GM23338 (cell line): ENCODE measurements around the gene GRAMD2B.

Experiments
- CREB1 ChIP-seq: fragments of 250-450 bp; sonication (Bioruptor Pico); IDR thresholded peaks from 2 replicates; pipeline ENCODE4 v1.5.0; 2020; ENCODE audit warnings: low read depth, mild to moderate bottlenecking, moderate library complexity
- CTCF ChIP-seq, 2 experiments: fragments of 200-600 bp in 1 of 2; sonication (generic) in 1 of 2; conservative IDR thresholded peaks; 2 replicates each; pipeline versions ENCODE4 v1.5.1 to v1.6.1; 2016 to 2017; ENCODE audit warnings: antibody characterized with exemption in 2 of 2, low read depth in 2 of 2, mild to moderate bottlenecking in 2 of 2, moderate library complexity in 1 of 2
- EZH2 ChIP-seq: fragments of 200-600 bp; sonication (generic); IDR thresholded peaks from one replicate; pipeline ENCODE4 v1.8.0; 2017; ENCODE audit warnings: antibody characterized with exemption, mild to moderate bottlenecking, low read depth; ENCODE audit not compliant: unreplicated experiment
- EZH2phosphoT487 ChIP-seq: fragments of 200-600 bp; sonication (generic); IDR thresholded peaks from one replicate; pipeline ENCODE4 v1.8.1; 2018; ENCODE audit warnings: antibody characterized with exemption; ENCODE audit not compliant: unreplicated experiment
- JUNB ChIP-seq: IDR thresholded peaks from one replicate; pipeline ENCODE4 v1.6.1; 2016; ENCODE audit warnings: antibody characterized with exemption; ENCODE audit not compliant: unreplicated experiment
- NANOG ChIP-seq: IDR thresholded peaks from 2 replicates; pipeline ENCODE4 v1.6.1; 2016; ENCODE audit warnings: antibody characterized with exemption, borderline replicate concordance
- POLR2AphosphoS5 ChIP-seq: IDR thresholded peaks from 2 replicates; pipeline ENCODE4 v1.6.1; 2016; ENCODE audit warnings: antibody characterized with exemption, low read depth
- STAT1 ChIP-seq: IDR thresholded peaks from one replicate; pipeline ENCODE4 v1.6.1; 2016; ENCODE audit warnings: antibody characterized with exemption; ENCODE audit not compliant: unreplicated experiment
- ZNF331 ChIP-seq: fragments of 250-450 bp; sonication (Bioruptor Pico); IDR thresholded peaks from 2 replicates; pipeline ENCODE4 v1.5.0; 2020; ENCODE audit warnings: low read depth, mild to moderate bottlenecking, moderate library complexity
- TF ChIP-seq, protein P1 (sequence below): IDR thresholded peaks from one replicate; pipeline ENCODE4 v1.6.1; 2018; ENCODE audit warnings: antibody characterized with exemption; ENCODE audit not compliant: unreplicated experiment
- TF ChIP-seq, protein P2 (sequence below): IDR thresholded peaks from 2 replicates; pipeline ENCODE4 v1.6.1; 2016; ENCODE audit warnings: antibody characterized with exemption

DNA sequence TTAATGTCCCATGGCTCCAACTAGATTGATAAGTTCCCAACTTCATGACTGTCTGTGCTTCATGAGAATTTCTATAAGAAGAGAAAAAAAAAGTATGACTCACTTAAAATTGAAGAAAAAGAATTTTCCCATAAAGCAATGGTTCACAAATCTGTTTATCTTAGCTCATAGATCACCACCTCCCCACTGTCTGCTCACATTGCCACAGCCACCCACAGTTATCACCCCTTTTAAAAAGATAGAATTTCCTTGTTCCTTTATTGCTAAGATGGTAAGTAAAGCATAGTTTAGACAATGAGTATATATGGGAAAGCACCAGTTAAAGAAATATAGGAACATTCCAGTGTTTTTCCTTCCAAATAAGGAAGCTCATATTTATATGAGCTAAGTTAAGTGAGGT lies 104.7 kb downstream of the GRAMD2B start:
- no peak for TF ChIP-seq CTCF (conservative IDR thresholded peaks at IDR 0.05; ENCODE audit: low read depth in 2 of 2)
- TF ChIP-seq, protein P1, sequence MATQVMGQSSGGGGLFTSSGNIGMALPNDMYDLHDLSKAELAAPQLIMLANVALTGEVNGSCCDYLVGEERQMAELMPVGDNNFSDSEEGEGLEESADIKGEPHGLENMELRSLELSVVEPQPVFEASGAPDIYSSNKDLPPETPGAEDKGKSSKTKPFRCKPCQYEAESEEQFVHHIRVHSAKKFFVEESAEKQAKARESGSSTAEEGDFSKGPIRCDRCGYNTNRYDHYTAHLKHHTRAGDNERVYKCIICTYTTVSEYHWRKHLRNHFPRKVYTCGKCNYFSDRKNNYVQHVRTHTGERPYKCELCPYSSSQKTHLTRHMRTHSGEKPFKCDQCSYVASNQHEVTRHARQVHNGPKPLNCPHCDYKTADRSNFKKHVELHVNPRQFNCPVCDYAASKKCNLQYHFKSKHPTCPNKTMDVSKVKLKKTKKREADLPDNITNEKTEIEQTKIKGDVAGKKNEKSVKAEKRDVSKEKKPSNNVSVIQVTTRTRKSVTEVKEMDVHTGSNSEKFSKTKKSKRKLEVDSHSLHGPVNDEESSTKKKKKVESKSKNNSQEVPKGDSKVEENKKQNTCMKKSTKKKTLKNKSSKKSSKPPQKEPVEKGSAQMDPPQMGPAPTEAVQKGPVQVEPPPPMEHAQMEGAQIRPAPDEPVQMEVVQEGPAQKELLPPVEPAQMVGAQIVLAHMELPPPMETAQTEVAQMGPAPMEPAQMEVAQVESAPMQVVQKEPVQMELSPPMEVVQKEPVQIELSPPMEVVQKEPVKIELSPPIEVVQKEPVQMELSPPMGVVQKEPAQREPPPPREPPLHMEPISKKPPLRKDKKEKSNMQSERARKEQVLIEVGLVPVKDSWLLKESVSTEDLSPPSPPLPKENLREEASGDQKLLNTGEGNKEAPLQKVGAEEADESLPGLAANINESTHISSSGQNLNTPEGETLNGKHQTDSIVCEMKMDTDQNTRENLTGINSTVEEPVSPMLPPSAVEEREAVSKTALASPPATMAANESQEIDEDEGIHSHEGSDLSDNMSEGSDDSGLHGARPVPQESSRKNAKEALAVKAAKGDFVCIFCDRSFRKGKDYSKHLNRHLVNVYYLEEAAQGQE = no peak
- TF ChIP-seq EZH2phosphoT487 = no peak
- no peak for TF ChIP-seq STAT1
- TF ChIP-seq, protein P2, sequence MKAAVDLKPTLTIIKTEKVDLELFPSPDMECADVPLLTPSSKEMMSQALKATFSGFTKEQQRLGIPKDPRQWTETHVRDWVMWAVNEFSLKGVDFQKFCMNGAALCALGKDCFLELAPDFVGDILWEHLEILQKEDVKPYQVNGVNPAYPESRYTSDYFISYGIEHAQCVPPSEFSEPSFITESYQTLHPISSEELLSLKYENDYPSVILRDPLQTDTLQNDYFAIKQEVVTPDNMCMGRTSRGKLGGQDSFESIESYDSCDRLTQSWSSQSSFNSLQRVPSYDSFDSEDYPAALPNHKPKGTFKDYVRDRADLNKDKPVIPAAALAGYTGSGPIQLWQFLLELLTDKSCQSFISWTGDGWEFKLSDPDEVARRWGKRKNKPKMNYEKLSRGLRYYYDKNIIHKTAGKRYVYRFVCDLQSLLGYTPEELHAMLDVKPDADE = no peak
- TF ChIP-seq POLR2AphosphoS5 = no peak
- TF ChIP-seq EZH2 = no peak
- TF ChIP-seq JUNB = no peak
- no peak for TF ChIP-seq ZNF331 (CRISPR knock-in tag)
- no peak for TF ChIP-seq CREB1
- TF ChIP-seq NANOG = no peak
